ENCODE results near the gene SPPL2B. TPM values are rescaled to one million over a fixed set of nuclear protein-coding genes. Genes with fewer than 3 reads are reported as not detected.
A peak's percentile ranks its signal among the peaks of the same experiment; 100 is the strongest.

Gene SPPL2B
- total RNA-seq, 1 experiment from 2014 or later: 76.0 TPM

DNA sequence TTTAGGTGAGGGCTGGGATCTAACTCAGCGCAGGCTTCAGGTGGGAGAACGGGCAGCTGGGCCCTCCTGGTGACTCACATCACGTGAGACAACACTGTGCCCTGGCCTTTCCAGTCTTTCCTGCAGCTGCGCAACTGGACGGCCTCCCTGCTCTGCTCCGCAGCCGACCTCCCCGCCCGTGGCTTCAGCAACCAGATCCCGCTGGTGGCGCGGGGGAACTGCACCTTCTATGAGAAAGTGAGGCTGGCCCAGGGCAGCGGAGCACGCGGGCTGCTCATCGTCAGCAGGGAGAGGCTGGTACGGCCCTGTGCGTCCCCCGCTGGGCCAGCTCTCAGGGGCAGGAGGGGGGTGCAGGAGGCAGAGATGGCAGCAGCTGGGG is 8.8 kb downstream of the SPPL2B start:
- DNase-seq (ENCODE audit: low read depth, low spot score) (no peak), ATAC-seq (no peak)
- no peak overlapping the region for H3K4me3 ChIP-seq (ENCODE audit: low read depth in 2 of 2, low read length in 2 of 2)
- no peaks in the 10 kb centered on the region for H3K9me3 ChIP-seq (ENCODE audit: control insufficient read depth, insufficient read depth, low read depth, low read length)
- ChIA-PET CTCF (no interaction called here), POLR2A (no interaction called here)
- no peak overlapping the region for H3K27ac ChIP-seq (ENCODE audit: low read length)
- BruUV-seq (replicated peaks): no TSS peak
- TF ChIP-seq, protein P1, sequence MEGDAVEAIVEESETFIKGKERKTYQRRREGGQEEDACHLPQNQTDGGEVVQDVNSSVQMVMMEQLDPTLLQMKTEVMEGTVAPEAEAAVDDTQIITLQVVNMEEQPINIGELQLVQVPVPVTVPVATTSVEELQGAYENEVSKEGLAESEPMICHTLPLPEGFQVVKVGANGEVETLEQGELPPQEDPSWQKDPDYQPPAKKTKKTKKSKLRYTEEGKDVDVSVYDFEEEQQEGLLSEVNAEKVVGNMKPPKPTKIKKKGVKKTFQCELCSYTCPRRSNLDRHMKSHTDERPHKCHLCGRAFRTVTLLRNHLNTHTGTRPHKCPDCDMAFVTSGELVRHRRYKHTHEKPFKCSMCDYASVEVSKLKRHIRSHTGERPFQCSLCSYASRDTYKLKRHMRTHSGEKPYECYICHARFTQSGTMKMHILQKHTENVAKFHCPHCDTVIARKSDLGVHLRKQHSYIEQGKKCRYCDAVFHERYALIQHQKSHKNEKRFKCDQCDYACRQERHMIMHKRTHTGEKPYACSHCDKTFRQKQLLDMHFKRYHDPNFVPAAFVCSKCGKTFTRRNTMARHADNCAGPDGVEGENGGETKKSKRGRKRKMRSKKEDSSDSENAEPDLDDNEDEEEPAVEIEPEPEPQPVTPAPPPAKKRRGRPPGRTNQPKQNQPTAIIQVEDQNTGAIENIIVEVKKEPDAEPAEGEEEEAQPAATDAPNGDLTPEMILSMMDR (IDR thresholded peaks at IDR 0.05): no peak
- no peak for TF ChIP-seq SIN3A (IDR thresholded peaks at IDR 0.05; ENCODE audit: borderline replicate concordance, insufficient read depth, low read depth, low read length)
- TF ChIP-seq POLR2AphosphoS5 (IDR thresholded peaks at IDR 0.05; ENCODE audit: low read depth, low read length): no peak
- no peak for TF ChIP-seq TCF7L2 (IDR thresholded peaks at IDR 0.05; ENCODE audit: low read depth, low read length)
- TF ChIP-seq, protein P2, sequence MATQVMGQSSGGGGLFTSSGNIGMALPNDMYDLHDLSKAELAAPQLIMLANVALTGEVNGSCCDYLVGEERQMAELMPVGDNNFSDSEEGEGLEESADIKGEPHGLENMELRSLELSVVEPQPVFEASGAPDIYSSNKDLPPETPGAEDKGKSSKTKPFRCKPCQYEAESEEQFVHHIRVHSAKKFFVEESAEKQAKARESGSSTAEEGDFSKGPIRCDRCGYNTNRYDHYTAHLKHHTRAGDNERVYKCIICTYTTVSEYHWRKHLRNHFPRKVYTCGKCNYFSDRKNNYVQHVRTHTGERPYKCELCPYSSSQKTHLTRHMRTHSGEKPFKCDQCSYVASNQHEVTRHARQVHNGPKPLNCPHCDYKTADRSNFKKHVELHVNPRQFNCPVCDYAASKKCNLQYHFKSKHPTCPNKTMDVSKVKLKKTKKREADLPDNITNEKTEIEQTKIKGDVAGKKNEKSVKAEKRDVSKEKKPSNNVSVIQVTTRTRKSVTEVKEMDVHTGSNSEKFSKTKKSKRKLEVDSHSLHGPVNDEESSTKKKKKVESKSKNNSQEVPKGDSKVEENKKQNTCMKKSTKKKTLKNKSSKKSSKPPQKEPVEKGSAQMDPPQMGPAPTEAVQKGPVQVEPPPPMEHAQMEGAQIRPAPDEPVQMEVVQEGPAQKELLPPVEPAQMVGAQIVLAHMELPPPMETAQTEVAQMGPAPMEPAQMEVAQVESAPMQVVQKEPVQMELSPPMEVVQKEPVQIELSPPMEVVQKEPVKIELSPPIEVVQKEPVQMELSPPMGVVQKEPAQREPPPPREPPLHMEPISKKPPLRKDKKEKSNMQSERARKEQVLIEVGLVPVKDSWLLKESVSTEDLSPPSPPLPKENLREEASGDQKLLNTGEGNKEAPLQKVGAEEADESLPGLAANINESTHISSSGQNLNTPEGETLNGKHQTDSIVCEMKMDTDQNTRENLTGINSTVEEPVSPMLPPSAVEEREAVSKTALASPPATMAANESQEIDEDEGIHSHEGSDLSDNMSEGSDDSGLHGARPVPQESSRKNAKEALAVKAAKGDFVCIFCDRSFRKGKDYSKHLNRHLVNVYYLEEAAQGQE (IDR thresholded peaks at IDR 0.05; ENCODE audit: insufficient read depth in 1 of 2, low read depth in 2 of 2, low read length in 1 of 2): no peak
- H3K4me1 ChIP-seq (ENCODE audit: control insufficient read depth, insufficient read depth, low read length): no peaks in the 10 kb centered on the region
- in situ Hi-C loops (cut with HindIII; ENCODE audit: low pct_unique_long_range_greater_than_20kb, low sequenced_read_pairs): no loop called here
- no peaks in the 10 kb centered on the region for H3K36me3 ChIP-seq (ENCODE audit: control insufficient read depth, insufficient read depth, low read length)
- H3K27me3 ChIP-seq (ENCODE audit: control insufficient read depth, insufficient read depth, low read length): no peaks in the 10 kb centered on the region
- intact Hi-C loops (cut with micrococcal nuclease; ENCODE audit: unreplicated experiment): no loop called here

DNA sequence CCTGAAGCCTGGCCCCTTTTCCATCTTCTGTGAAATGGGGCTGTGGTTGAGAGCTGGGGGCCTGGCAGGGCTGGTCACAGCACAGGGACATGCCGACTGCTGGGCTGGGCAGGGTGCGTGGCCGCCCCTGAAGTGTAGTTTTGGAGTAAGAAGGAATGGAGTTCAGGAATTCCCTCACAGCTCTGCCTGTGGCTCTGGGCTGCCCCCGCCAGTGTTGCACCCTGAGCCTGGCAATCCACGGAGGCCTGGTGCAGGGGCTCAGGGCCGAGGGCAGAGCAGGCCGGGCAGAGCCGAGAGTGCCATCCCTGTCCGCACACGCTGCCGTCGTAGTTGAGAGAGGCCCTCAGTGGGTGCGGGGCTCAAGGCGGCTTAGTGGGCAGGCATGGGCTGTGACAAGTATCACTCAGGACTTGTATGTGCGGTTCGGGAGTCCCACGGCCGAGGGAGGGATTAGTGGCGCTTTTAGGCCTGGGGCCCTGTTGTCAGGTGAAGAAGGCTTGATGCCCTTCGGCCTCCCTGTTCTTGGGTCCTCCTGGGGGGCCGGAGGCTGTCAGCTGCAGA is 9.7 kb downstream of the SPPL2B start:
- CTCF ChIA-PET: no interaction called here
- TF ChIP-seq, protein P1 (IDR thresholded peaks at IDR 0.05): no peak
- TF ChIP-seq SIN3A (IDR thresholded peaks at IDR 0.05; ENCODE audit: borderline replicate concordance, insufficient read depth, low read depth, low read length) (no peak), POLR2AphosphoS5 (IDR thresholded peaks at IDR 0.05; ENCODE audit: low read depth, low read length) (no peak), TCF7L2 (IDR thresholded peaks at IDR 0.05; ENCODE audit: low read depth, low read length) (no peak)
- TF ChIP-seq, protein P2 (IDR thresholded peaks at IDR 0.05; ENCODE audit: insufficient read depth in 1 of 2, low read depth in 2 of 2, low read length in 1 of 2): no peak
- no peak for DNase-seq (ENCODE audit: low read depth, low spot score)
- no peak for ATAC-seq
- H3K4me1 ChIP-seq (ENCODE audit: control insufficient read depth, insufficient read depth, low read length): no peaks in the 10 kb centered on the region
- in situ Hi-C loops (cut with HindIII; ENCODE audit: low pct_unique_long_range_greater_than_20kb, low sequenced_read_pairs) (no loop called here), intact Hi-C loops (cut with micrococcal nuclease; ENCODE audit: unreplicated experiment) (no loop called here)
- H3K27ac ChIP-seq (ENCODE audit: low read length): no peak overlapping the region
- BruUV-seq (replicated peaks): TSS peak; percentile 43
- H3K27me3 ChIP-seq (ENCODE audit: control insufficient read depth, insufficient read depth, low read length): no peaks in the 10 kb centered on the region
- POLR2A ChIA-PET: no interaction called here
- no peaks in the 10 kb centered on the region for H3K9me3 ChIP-seq (ENCODE audit: control insufficient read depth, insufficient read depth, low read depth, low read length)
- no peaks in the 10 kb centered on the region for H3K36me3 ChIP-seq (ENCODE audit: control insufficient read depth, insufficient read depth, low read length)
- no peak overlapping the region for H3K4me3 ChIP-seq (ENCODE audit: low read depth in 2 of 2, low read length in 2 of 2)

Data from Panc1 (cell line).